Embryonic facial prominence (tissue), 1 donor: Measurements from ENCODE around the gene OR2AT4.
"Not testable (repeated sequence)": the region's sequence is repeated elsewhere in the genome, so short reads cannot be mapped to it uniquely, and the experiment has no call there.

Experiments used
- DNase-seq: peaks from one replicate; pipeline ENCODE4 v3.0.0-alpha.2; 2016; ENCODE audit errors: extremely low spot score

The OR2AT4 gene

GRCh38 chr11:75068559-75068958, 28.1 kb downstream of the OR2AT4 start:
- DNase-seq, result no peak

- DNase-seq, result no peak
These were observed 30.6 kb downstream of the OR2AT4 start for GRCh38 chr11:75066061-75066460.

GRCh38 chr11:75063741-75064314, 32.8 kb downstream of the OR2AT4 start:
- DNase-seq, result no peak

GRCh38 chr11:75059299-75059698, 37.4 kb downstream of the OR2AT4 start:
- no peak for DNase-seq

- no peak for DNase-seq
These were observed 39.9 kb downstream of the OR2AT4 start for GRCh38 chr11:75056814-75057213.

GRCh38 chr11:75055511-75055910, 41.2 kb downstream of the OR2AT4 start:
- DNase-seq, result no peak

- DNase-seq, result no peak
These were observed 44.2 kb downstream of the OR2AT4 start for GRCh38 chr11:75052457-75052856.

- DNase-seq, result no peak
These were observed 45.6 kb downstream of the OR2AT4 start for GRCh38 chr11:75051043-75051442.

GRCh38 chr11:75050516-75050915, 46.2 kb downstream of the OR2AT4 start:
- DNase-seq, result no peak

- not testable (repeated sequence) for DNase-seq
These were observed 47.0 kb downstream of the OR2AT4 start for GRCh38 chr11:75049501-75050266.

GRCh38 chr11:75047191-75047590, 49.5 kb downstream of the OR2AT4 start:
- DNase-seq, result no peak

- not testable (repeated sequence) for DNase-seq
These were observed 50.0 kb downstream of the OR2AT4 start for GRCh38 chr11:75046668-75047067.

GRCh38 chr11:75044381-75045170, 52.1 kb downstream of the OR2AT4 start:
- not testable (repeated sequence) for DNase-seq

- not testable (repeated sequence) for DNase-seq
These were observed 54.9 kb downstream of the OR2AT4 start for GRCh38 chr11:75041821-75042220.

- no peak for DNase-seq
These were observed 55.4 kb downstream of the OR2AT4 start for GRCh38 chr11:75041263-75041662.

GRCh38 chr11:75040167-75040770, 56.4 kb downstream of the OR2AT4 start:
- no peak for DNase-seq

GRCh38 chr11:75035911-75036565, 60.6 kb downstream of the OR2AT4 start:
- DNase-seq, result no peak

GRCh38 chr11:75035256-75035655, 61.4 kb downstream of the OR2AT4 start:
- no peak for DNase-seq

- DNase-seq, result no peak
These were observed 62.8 kb downstream of the OR2AT4 start for GRCh38 chr11:75033916-75034315.

- no peak for DNase-seq
These were observed 64.1 kb downstream of the OR2AT4 start for GRCh38 chr11:75032550-75032935.

- DNase-seq, result no peak
These were observed 64.7 kb downstream of the OR2AT4 start for GRCh38 chr11:75031771-75032549.
